Activated naive CD4-positive, alpha-beta T cell (primary cell): ENCODE results near the gene ANKRD31.
"Not testable (repeated sequence)": the region's sequence is repeated elsewhere in the genome, so short reads cannot be mapped to it uniquely, and the experiment has no call there.

ENCODE experiments used
- DNase-seq, 4 experiments: peaks; one replicate each; lab custom pipeline; 2025; lab: John Stamatoyannopoulos, UW

The ANKRD31 gene, protein sequence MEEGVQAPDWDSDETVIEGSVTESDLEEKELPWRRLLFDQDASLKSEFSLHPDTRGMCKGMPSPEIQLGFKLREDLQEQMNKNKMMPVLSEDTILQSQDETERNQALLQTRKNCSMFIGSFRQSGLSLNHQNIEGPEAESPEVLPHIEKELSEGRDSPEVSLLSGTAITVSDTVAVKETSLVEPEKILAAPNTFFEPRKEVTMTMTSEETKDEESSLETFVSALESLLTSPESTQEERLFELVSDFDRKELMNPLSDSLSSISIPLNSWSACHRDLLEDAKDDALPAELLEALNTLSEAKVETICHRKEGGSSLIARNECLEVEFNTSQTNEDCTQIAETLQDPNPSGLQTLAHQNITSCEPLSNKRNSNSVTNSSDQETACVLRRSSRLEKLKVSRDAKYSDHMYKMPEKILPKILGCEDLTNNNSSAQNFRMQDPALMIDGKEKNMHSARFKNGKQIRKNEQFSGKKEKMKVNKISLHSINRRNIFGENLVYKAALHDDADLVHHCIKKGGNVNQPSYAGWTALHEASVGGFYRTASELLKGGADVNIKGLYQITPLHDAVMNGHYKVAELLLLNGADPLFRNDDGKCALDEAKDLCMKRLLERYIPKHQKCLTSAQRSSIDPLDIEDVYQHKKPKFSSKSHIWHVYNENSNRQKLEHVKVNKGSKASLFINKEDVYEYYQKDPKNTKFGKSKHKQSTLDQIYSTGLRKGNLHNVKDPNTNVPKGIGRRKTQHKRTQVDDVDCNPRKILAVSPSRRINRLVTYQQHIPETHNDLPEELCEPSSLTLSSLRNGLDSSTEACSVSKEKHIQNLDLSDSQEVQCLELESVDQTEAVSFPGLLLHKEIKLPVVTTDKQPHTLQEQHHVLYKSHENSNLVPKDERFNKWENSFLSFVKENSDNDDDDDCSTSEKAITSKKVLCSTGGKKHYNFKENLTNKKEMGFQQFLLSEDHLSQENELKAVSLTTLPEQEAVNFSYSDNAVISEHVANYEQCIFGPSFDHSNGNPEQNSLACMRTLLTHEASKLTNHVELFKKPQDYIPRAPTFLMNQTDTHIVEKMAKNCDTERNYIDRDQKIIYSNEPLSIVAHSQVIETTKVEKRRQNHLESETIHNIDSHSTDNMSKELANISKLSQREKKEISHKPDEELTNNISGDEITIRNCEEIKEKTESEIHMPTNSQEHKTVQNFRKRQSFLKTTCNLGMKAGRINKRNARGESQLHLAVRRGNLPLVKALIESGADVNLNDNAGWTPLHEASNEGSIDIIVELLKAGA (N-terminal part only)

GRCh38 chr5:75236322-75237316 is at the start of gene ANKRD31:
Gene ANKRD31, minus strand, starts transcription at chr5:75236878. Its CDS starts 192 bp downstream, at chr5:75236686.
- DNase-seq: peak; percentile 74 to 90 (median 78)

- DNase-seq: no peak
These were observed 49.6 kb upstream of the ANKRD31 start for GRCh38 chr5:75286211-75286773.

GRCh38 chr5:75282581-75282980 is 45.9 kb upstream of the ANKRD31 start:
- no peak for DNase-seq

- DNase-seq: no peak
These were observed 45.2 kb upstream of the ANKRD31 start for GRCh38 chr5:75281716-75282465.

- DNase-seq: no peak
These were observed 42.6 kb upstream of the ANKRD31 start for GRCh38 chr5:75279321-75279720.

DNA sequence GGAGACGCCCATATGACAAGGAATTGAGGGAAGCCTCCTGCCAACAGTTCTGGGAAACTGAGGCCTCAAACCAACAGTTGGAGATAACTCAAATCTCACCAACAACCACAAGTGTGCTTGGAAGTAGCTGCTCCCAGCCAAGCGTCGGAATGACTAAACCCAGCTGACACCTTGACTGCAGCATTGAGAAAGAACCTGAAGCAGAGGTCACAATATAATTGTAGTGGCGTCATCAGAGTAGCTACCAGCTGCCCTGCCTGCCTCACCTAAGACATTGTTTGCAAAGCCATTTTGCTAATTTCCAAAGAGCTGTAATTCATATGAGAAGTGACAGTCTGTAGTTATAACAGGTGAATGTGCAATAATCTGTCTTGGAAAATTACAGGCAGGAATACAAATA is 40.8 kb upstream of the ANKRD31 start:
- no peak for DNase-seq

DNA sequence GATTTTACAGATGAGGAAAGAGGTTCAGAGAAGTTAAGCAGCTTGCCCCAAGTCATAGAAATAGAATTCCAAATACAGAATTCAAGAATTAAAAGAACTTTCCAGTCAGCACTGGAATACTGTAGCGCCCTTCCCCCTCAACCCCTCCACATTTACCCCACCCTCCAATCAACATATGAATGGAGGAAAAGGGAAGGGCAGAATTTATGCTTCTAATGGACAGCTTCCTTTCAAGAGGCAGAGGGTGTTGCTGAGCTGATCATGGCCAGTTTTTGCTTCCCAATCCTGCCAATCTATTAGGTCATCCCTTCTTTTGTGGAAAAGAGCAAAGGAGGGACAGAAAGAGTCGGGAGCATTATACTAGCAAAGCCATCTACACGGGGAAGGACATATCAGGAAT is 39.1 kb upstream of the ANKRD31 start:
- DNase-seq: no peak

DNA sequence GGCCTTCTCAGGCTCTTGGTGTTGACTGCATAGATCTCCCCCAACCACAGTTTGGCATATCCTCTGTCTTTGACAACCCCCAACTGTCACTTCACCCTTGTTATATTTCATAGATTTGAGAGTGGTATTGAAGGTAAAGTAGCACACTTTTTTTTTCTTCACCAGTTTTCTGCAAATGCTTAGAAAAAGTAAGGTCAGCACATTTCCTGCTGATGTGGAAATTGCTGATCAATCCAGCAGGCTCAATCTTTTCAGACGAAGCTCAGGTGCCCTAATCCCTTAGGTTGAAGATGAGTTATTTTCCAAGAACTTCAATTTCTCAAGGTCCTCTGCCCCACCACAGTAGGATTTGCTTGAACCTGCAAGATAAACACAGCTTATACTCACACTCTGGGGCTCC is 38.5 kb upstream of the ANKRD31 start:
- DNase-seq: no peak

- no peak for DNase-seq
These were observed 37.8 kb upstream of the ANKRD31 start for GRCh38 chr5:75274486-75274885.

DNA sequence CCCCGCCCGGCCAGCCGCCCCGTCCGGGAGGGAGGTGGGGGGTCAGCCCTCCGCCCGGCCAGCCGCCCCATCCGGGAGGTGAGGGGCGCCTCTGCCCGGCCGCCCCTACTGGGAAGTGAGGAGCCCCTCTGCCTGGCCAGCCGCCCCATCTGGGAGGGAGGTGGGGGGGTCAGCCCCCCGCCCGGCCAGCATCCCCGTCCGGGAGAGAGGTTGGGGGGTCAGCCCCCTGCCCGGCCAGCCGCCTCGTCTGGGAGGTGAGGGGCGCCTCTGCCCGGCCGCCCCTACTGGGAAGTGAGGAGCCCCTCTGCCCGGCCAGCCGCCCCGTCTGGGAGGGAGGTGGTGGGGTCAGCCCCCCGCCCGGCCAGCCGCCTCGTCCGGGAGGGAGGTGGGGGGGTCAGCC is 33.9 kb upstream of the ANKRD31 start:
- not testable (repeated sequence) for DNase-seq

- DNase-seq: no peak
These were observed 29.1 kb upstream of the ANKRD31 start for GRCh38 chr5:75265731-75266130.

DNA sequence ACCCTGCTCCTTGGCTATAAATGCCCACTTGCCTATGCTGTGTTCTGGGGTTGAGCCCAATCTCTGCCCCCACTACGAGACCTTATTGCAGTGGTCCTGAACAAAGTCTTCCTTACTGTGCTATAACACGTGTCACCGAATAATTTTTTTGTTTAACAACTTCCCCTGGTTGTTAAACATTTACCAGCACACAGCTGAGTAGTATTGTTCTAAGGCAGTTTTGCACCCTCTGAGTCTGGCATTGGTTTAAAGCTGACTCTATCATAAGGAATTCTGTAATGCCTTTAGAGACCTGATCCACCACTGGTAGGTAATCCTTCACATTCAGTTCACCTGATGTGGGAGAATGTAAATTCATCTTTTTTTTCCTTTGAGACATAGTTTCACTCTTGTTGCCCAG is 25.6 kb upstream of the ANKRD31 start:
- DNase-seq: no peak

DNA sequence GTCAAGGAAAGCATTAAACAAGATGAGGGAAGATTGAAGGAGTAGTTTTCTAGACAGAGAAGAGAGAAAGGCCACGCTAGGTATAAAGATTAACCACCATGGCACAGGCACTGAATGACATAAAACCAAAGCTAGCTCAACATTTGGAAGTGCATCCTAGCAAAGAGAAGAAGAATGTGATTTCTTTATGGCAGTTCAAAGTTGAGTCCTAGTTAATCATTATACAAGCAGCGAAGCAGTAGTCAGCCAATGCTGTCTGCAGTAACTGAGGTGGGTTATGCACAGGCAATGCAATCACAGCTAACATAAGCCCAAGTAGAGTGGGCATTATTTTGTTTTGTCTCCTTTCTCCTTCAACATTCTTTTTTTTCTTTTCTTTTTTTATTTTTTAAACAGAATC is 24.0 kb upstream of the ANKRD31 start:
- no peak for DNase-seq

- DNase-seq: not testable (repeated sequence)
These were observed 13.8 kb upstream of the ANKRD31 start for GRCh38 chr5:75250452-75250851.

- DNase-seq: no peak
These were observed 8.3 kb upstream of the ANKRD31 start for GRCh38 chr5:75245023-75245422.

GRCh38 chr5:75243510-75243909 is 6.8 kb upstream of the ANKRD31 start:
- DNase-seq: no peak

- no peak for DNase-seq
These were observed 6.4 kb upstream of the ANKRD31 start for GRCh38 chr5:75243100-75243499.

DNA sequence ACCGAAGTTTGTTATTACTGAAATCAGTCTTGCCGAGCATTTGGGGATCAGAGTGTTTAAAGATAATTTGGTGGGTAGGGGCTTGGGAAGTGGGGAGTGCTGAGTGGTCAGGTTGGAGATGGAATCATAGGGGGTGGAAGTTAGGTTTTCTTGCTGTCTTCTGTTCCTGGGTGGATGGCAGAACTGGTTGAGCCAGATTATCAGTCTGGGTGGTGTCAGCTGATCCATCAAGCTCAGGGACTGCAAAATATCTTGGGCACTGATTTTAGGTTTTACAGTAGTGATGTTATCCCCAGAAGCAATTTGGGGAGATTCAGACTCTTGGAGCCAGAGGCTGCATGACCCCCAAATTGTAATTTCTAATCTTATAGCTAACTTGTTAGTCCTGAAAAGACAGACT is 5.4 kb upstream of the ANKRD31 start:
- no peak for DNase-seq

DNA sequence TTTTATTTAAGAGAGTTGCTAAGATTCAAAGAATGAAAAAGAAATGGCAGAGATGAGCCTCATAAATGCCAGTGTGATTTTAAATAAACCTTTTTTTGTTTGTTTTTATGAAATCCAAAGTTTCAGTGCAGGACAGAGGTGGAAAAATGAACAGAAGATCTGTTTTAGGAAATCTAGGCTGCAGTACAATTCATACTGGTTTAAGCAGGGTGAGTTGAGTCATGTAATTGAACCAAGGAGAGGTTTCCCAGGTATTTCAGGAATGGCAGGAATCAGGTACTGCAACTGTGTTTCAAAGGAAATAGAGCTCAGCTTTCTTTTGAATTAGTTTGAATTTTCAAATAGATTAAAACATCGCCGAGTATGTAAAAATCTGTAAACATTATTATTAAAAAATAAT is 3.0 kb upstream of the ANKRD31 start:
- DNase-seq: no peak

DNA sequence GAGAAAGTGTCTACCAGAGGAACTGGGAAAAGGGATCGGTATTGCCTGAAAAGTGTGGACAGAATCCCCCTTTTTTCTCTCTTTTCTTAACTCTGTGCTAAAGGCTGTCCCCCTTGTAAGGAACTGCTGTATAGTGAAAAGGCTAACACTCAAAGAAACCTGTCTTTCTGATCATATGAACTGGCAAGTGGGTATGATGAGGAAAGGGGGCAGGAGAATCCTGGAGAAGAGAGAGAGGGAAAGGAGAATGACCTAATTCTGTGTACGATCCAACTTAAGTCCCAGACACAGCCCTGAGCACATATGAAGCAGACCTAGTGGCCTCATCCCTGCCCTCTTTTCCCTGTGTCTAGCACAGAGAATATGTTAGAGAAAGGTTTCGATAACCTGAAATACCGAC is 967 bp downstream of the ANKRD31 start:
- no peak for DNase-seq
